GM19455 (cell line): ENCODE results near the gene TBL2.
"Not testable (repeated sequence)": the region's sequence is repeated elsewhere in the genome, so short reads cannot be mapped to it uniquely, and the experiment has no call there.

ENCODE experiments used
- ATAC-seq: cut with Tn5 transposase; IDR thresholded peaks from one replicate; pipeline ENCODE4 v1.9.1; 2021; ENCODE audit not compliant: unreplicated experiment

Gene TBL2, protein sequence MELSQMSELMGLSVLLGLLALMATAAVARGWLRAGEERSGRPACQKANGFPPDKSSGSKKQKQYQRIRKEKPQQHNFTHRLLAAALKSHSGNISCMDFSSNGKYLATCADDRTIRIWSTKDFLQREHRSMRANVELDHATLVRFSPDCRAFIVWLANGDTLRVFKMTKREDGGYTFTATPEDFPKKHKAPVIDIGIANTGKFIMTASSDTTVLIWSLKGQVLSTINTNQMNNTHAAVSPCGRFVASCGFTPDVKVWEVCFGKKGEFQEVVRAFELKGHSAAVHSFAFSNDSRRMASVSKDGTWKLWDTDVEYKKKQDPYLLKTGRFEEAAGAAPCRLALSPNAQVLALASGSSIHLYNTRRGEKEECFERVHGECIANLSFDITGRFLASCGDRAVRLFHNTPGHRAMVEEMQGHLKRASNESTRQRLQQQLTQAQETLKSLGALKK

DNA sequence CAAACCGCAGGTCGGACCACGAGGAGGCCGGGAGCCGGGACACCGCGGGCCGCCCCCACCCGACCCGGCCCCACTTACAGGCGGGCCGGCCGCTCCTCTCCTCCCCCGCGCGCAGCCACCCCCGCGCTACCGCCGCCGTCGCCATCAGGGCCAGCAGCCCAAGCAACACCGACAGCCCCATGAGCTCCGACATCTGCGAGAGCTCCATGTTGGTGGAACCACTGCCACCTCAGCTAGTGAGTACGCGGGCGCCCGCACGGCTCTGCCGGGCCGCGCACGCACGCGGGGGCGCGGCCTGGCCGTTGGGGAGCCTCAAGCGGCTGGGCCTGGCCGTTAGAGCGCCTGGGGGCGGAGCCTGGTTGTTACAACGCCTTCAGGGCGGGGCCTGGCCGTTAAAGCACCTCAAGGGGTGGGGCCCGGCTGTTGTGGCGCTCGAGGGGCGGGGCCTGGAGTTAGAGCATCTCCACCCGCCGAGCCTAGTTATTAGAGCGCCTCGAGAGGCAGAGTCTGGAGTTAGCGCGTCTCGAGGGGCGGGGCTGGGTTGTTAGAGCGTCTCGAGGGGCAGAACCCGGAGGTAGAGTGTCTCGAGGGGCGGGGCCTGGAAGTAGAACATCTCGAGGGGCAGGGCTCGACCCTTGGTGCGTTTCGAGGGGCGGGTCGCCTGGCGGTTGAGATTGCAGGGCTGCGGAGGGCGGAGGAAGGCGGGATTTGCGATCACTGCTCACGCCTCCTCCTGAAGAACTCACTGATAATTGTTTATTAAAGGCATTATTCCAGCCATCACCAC is at the start of gene TBL2:
TBL2 (minus strand) TSS at position 238 of the 787 bp plus-strand sequence; CDS start at position 208, 30 bp downstream.
- peak; percentile 88 for ATAC-seq

DNA sequence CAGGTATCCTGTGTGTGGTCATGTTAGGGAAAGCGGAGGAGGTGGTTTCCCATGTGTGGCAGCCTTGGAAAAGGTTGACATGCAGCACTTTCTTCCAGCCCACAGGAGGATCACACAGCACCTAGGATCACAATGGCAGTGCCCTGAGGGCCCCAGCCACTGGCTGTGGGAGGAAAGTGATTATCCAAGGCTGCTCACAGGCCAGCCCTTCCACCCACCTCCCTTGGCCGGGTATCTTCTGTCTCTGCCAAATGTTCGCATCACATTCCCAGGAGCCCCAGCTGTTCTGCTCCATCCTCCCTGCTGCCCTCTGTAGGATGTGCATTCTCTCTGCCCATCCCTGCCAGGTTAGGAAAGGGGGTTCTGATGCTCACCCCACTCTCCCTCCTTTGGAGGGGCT is 48.4 kb upstream of the TBL2 start:
- no peak for ATAC-seq

DNA sequence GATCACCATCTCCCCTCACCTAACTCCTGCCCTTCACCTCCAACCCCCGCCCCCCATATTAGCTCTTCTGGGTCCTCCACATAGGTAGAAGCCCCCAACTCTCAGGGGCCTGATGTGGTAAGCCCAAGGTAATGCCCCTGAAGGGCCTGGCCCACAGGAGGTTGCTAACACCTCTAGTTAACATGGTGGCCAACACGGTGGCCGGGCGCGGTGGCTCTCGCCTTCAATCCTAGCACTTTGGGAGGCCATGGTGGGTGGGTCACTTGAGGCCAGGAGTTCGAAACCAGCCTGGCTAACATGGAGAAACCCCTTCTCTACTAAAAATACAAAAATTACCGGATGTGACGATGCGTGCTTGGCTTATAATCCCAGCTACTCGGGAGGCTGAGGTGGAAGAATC is 46.9 kb upstream of the TBL2 start:
- no peak for ATAC-seq

DNA sequence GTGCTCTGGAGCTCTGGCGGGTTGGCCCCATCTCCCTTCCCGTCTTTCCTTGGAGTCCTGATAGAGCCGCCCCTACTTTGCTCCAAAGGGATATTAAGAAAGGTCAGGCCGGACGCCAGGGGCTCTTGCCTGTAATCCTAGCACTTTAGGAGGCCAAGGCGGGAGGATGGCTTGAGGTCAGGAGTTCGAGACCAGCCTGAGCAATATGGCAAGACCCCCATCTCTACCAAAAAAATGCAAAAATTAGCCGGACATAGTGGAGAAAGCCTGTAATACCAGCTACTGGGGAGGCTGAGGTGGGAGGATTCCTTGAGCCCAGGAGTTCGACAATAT is 46.3 kb upstream of the TBL2 start:
- no peak for ATAC-seq

DNA sequence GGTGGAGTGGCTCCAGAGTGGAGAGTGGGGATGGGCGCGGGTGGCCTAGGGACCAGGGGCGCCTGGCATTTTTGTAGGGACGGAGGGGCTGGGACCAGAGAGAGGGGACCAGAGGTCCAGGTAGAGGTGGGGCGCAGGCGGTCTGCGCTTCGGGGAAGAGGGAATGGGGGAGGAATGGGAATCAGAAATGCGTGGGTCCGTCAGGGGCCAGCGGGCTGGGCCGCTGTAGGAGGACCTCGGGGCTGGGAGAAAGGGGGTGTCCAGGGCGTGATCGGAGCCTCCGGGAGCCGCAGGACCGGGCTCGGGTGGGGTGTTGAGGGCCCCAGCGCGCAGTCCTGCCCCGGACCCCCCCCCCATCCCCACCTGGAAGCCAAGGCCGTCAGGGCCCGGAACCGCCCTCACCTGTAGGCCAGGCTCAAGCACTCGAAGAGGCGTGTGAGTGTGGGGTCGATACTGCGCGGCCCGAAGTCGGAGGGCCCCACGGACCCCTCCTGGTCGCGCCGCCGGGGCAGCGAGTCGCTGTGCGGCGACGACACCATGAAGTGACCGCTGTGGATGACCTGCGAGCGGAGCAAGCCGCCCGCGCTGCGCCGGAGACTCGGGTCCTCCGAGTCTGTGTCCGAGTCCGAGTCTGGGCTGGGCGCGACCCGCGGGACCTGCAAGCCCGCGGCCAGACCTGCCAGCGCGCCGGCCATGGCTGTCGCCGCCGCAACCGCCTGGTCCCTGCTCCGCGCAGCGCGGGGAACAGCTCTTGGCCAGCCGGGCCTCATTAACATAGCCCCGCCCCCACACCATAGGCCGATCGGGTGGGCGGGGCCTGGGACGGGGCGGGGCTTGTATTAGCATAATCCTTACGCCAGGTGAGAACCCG is 45.7 kb upstream of the TBL2 start, which contains the start of gene MLXIPL:
MLXIPL (minus strand) TSS at position 725 of the 871 bp plus-strand sequence; CDS start at position 695, 30 bp downstream.
- ATAC-seq = no peak

DNA sequence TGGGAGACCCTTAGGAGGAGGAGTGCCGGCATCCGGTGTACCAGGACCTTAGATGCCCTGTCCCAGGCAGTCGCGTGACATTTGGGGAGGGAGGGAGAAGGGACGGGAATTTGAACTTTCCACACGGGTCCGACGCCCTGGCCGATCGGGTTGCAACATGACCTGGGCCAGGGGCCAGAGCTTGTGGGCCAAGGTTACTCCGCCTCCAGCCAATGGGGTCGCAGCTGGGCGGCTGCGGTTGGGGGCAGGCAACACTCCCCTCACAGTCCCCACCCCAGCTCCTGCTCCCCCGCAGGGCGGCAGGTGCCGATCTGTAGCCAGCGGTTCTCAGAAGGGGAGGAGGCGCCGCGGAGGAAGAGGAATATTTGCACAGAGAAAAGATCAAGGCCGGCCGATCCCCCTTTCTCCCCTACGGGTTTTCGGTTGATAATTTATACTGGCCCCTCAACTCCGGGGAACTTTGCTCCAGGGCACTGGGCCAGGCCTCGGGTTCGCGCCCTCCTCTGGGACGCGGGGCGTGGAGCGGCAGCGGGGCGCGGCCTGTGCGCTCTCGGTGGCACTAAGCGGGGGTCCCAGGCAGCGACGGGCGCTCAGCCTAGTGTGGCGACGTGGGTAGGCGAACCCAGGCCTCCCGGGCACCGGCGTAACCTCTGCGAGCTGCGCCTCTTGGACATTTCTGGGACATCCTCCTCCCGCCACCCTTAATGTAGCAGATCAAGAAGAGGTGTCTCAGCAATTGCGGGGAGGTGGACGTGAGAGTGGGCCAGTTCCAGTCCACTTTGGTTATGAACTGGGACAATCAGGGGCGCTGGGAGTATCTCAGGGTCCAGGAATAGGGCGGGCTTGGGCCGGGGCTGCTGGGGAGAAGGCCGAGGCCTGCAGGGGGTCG is 44.8 kb upstream of the TBL2 start:
- no peak for ATAC-seq

DNA sequence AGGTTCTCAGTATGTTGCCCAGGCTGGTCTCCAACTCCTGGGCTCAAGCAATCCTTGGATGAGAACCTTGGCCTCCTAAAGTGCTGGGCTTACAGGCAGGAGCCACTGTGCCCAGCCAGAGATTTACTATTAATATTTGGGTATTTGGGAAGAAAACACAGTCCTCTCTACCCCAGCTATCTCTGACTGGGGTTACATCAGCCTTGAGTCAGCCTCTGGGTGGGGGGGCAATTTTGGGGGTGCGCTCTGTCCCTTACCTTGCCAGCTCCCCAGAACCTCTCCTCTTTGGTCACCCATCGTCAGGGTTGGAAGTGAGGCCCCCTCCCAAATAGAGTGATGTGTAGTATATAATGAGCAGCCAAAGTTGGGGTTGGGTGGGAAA is 44.1 kb upstream of the TBL2 start:
- ATAC-seq = no peak

DNA sequence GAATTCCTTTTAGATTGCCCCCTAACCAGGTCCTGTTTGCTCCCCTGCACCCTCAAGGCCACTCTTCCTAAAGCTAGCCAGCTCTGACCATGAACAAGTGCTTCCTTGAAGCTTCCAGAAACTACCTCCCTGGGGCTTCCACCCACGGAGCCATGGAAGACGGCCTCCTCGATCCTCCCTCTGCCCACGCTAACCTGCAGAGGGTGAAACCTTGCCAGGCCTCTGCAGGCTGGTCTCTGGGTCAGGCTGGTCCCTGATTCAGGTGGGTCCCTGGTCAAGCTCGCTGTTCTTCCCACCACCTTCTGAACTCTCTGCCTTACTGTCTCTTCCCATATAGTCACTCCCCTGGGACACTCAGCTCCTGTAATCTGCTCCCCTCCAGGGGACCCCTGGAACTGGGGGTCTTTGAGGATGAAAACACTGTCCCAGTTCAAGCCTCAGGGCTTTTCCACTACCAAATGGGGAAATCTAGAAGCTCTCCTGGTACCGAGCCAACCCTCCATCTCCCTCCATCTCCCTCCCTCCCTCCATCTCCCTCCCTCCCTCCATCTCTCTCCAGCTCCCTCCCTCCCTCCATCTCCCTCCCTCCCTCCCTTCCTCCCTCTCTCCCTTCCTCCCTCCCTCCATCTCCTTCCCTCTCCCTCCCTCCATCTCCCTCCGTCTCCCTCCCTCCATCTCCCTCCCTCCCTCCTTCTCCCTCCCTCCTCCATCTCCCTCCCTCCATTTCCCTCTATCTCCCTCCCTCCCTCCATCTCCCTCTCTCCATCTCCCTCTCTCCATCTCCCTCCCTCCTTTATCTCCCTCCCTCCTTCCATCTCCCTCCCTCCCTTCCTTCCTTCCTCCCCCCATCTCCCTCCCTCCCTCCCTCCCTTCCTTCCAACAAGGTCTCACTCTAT is 43.0 kb upstream of the TBL2 start:
- no peak for ATAC-seq

DNA sequence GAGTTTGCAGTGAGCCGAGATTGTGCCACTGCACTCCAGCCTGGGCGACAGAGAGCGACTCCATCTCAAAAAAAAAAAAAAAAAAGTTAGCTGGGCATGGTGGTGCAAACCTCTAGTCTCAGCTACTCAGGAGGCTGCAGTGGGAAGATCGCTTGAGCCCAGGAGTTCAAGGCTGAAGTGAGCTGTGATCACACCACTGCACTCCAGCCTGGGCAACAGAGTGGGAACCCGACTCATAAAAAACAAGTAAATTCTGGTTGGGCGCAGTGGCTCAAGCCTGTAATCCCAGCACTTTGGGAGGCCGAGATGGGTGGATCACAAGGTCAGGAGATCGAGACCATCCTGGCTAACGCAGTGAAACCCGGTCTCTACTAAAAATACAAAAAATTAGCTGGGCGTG is 41.0 kb upstream of the TBL2 start:
- ATAC-seq = not testable (repeated sequence)

DNA sequence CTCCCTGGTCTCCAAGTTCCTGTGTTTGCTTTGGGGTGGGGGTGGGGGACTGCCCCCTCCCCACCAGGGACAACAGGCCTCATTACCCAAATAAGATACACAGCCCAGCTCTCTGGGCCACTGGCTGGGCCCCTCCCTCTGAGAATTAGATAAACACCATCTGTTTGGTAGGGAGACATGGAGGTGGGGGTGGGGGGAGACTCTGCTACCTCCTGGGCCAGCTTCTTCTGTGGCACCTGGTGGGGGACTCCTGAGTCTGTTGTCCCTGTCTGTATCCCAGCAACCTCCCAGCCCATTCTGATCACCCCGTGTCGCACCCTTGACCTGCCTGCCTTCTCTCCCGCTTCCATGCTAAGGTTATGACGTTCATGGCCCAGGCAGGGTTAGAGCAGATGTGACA is 40.2 kb upstream of the TBL2 start:
- no peak for ATAC-seq

DNA sequence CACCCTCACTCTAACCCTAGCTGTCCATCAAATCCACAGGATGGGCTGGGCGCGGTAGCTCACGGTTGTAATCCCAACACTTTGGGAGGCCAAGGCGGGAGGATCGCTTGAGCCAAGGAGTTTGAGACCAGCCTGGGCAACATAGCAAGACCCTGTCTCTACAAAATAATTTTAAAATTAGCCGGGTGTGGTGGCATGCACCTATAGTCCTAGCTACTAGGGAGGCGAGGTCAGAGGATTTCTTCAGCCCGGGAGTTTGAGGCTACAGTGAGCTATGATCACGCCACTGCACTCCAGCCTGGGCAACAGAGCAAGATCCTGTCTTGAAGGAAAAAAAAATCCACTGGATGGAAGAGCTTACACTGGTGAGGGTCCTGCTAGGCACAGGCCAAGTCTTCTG is 39.1 kb upstream of the TBL2 start:
- not testable (repeated sequence) for ATAC-seq

DNA sequence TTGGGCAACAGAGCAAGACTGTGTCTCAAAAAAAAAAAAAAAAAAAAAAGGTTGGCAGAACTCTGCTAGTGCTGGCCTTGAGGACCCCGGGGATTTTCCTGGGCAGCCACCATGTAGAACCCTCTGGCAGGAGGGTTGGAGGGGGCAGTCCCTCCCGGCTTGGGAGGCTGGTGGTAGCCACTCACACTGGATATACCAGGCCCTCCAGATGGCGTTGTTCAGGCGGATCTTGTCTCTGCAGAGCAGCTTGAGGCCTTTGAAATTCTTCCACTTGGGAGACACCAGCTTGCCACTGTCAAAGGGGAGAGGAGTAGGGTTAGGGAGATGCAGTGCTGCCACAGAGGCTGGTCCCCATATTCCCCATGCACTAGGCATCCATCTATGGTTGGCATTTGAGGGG is 37.5 kb upstream of the TBL2 start:
- no peak for ATAC-seq

DNA sequence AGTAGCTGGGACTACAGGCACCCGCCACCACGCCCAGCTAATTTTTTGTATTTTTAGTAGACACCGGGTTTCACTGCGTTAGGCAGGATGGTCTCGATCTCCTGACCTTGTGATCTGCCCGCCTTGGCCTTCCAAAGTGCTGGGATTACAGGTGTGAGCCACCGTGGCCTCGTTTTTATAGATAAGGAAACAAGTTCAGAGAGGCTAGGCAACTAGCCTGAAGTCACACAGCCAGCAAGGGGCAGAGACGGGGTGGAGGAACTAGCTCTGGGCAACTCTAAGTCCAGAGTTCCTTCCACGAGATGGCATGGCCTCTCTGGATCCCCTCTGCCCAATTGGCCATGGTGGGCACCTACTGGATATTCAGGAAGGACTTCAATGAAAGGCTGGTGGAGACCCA is 36.6 kb upstream of the TBL2 start:
- not testable (repeated sequence) for ATAC-seq

DNA sequence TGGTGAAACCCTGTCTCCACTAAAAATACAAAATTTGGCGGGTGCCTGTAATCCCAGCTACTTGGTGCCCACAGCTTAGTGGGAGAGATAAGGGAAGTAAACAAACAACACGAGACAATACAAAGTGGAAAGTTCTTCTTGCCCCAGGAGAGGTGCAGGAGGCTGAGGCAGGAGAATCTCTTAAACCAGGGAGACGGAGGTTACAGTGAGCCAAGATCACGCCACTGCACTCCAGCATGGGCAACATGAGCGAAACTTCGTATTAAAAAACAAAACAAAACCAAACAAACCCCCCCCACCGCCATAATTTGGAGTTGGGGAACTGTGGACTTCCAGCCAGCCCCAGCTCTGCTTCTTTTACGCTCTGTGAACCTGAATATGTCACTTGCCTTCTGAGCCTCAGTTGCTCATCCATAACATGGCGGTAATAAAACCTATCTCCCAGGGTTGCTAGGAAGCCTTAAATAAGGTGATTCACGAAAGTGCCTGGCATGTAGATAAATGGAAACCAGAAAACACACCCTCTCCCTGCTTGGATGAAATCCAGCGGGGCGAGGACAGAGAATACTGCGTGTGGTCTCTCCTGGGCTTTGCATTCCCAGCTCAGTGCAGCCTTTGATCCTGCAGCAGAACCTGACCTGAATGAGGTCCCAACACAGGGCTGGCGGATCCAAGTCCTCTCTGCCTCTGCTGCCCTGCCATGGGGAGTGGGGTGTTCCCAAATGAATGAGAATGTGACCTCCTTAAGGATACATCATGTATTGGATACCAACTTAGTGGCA is 35.8 kb upstream of the TBL2 start:
- no peak for ATAC-seq

DNA sequence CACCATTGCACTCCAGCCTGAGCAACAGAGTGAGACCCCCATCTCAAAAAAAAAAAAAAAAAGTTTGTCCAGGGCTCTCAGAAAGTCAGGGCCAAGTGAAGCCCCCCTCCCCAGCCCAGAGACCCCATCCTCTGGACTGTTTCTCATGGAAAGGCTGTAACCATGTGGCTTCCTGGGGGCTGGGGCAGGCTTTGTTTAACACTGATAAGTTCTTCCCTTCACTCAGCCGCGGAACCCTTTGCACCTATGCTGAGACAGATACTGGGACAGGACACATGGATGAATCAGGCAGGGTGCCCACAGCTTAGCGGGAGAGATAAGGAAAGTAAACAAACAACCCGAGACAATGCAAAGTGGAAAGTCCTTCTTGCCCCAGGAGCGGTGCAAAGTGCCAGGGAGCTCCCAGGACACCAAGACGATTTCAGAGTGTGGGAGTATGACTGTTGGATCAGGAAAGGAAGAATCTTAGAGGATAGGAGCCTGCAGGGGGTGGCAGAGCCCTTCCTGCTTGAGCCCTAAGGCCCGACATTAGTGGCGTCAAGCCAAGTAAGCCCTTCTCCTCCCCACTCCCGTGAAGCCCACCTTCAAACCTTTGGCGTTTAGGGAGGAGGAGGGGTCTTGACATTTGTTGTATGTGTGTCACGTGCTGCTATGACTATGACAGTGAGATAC is 34.4 kb upstream of the TBL2 start:
- no peak for ATAC-seq

DNA sequence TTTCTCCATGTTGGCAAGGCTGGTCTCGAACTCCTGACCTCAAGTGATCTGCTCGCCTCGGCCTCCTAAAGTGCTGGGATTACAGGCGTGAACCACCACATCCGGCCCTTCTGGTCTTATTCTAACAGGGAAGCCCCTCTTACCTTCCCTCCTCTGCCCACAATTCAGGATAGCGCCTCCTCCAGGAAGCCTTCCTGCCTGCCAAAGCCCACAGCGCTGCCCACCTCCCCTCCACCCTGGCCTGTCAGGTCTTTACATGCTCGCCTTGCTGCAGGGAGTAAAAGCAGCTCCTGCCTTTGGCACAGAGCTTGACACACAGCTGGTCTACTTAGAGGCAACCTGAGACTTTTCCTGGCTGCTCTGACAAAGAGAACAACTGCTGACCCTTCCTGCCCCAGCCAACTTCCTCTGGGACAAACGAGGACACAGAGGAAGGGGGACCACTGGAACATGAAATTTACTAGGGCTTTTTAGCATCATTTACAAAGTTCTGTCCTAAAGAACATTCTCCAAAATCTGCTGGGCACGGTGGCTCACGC is 32.7 kb upstream of the TBL2 start:
- no peak for ATAC-seq

DNA sequence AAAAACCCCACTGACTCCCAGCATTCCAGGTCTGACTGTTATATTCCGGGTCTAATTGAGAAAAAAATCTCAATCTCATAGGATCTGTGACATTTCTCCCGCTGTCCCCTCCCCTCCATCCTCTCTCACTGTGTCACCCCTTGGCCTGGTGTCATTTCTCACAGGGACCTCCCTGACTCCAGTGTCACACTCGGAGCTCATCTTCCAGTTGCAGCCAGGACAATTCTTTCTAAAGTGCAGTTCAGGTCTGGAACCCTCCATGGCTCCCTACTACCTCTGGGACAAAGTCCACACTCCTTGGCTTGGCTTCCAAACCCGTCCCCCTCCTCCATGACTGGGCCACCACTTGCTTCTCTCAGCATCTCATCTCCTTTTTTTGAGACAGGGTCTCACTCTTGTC is 31.7 kb upstream of the TBL2 start:
- no peak for ATAC-seq

DNA sequence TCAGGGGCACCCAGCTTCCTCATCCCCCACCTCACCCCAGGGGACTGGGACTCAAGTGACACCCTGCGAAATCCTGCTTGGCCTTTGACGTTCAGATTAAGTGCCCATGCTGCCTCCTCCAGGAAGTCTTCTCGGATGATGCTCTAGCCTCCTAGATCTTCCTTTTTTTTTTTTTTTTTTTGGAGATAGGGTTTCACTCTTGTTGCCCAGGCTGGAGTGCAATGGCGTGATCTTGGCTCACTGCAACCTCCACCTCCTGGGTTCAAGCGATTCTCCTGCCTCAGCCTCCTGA is 29.3 kb upstream of the TBL2 start:
- ATAC-seq = not testable (repeated sequence)
